Pancreas (tissue), 10 donors: ENCODE measurements around the gene PCYOX1L. TPM values are rescaled to one million over a fixed set of nuclear protein-coding genes. Genes with fewer than 3 reads are reported as not detected.

ENCODE experiments used
- ATAC-seq, 4 donors: fragments of 200-7000 bp; cut with Tn5 transposase; one replicate each; pipeline versions ENCODE4 v1.8.0 to v1.9.1; 2020; ENCODE audit warnings: mild to moderate bottlenecking in 4 of 4, moderate library complexity in 4 of 4
- DNase-seq, 6 donors: peaks; one replicate each; pipeline ENCODE4 v3.0.0-alpha.2; 2020
- FAIRE-seq: peaks from 2 replicates; lab custom pipeline; 2012; peaks lifted over from hg19 to GRCh38; lab: Jason Lieb, UNC
- H3K27ac ChIP-seq, 4 donors: fragments of 200-600 bp; sonication (generic); 1 replicate in 3 of 4; 2 replicates in 1 of 4; pipeline versions ENCODE4 v1.5.0 to v1.8.0; 2020
- H3K27me3 ChIP-seq, 4 donors: fragments of 200-600 bp; one replicate each; pipeline ENCODE4 v1.8.0; 2021
- H3K36me3 ChIP-seq, 3 donors: fragments of 200-600 bp; sonication (generic) in 1 of 3; one replicate each; pipeline versions ENCODE4 v1.5.0 to v1.8.0; 2020 to 2021
- H3K4me1 ChIP-seq, 3 donors: fragments of 200-600 bp; one replicate each; pipeline ENCODE4 v1.8.0; 2021
- H3K4me3 ChIP-seq, 4 donors: fragments of 200-600 bp; sonication (generic) in 2 of 4; one replicate each; pipeline versions ENCODE4 v1.5.0 to v1.8.0; 2020 to 2021
- H3K9me3 ChIP-seq, 4 donors: fragments of 200-600 bp; one replicate each; pipeline ENCODE4 v1.8.0; 2021
- WGBS, 2 donors: extraction: QIAGEN DNeasy Blood & Tissue Kit; methylation state at CpG; one replicate each; pipeline ENCODE4 v1.1.7; 2013; 5-methylcytosine and 5-hydroxymethylcytosine counted together
- intact Hi-C, 3 donors: fragments of 100-400 bp; cut with DNase I; formaldehyde crosslinking; loops; one replicate each; pipeline versions ENCODE4 v1.11.1 to v1.14.2; 2022
- polyA plus RNA-seq, 2 donors: library from polyadenylated mRNA; stranded (reverse); fragments of 200-250 nt; gene quantifications; one replicate each; pipeline ENCODE4 v1.2.3, GENCODE V29; 2013
- total RNA-seq, 6 donors: library from RNA; stranded (reverse); fragmentation: NEBNext Ultra II Directional in 4 of 6; extraction: Animal tissue kit (Norgen Biotek cat#: 25700) in 4 of 6; gene quantifications; one replicate each; pipeline versions ENCODE4 v1.2.1 to v1.2.4, GENCODE V29; 2021 to 2023
- TF ChIP-seq, protein P1 (sequence below), 4 donors: fragments of 200-600 bp; sonication (generic) in 3 of 4; IDR thresholded peaks; one replicate each; pipeline versions ENCODE4 v1.5.0 to v1.8.0; 2021; ENCODE audit warnings: antibody characterized with exemption in 4 of 4
- donor health status: healthy with polysubstance abuse.
- donor health status: DM: no; HTN: no; CAD: no; lungs with moderate emphysema.
- donor health status: DM: no; HTN: no; CAD: no.
- donor health status: control.
- donor health status: control.
- donor health status: Bipolar disorder and iron deficiency.
- donor health status: DM: yes; HTN: yes; CAD: no.
- donor health status: DM: no; HTN: no; CAD: no.
- donor health status: DM: no; HTN: no; CAD: no.
- donor health status: DM: yes; HTN: yes; CAD: no.

PCYOX1L gene
- total and polyA plus RNA-seq, 8 donors, result 2.1 to 11.5 (median 3.8) TPM

GRCh38 chr5:149414405-149415065 is 56.7 kb downstream of the PCYOX1L start:
- DNase-seq (no peak), FAIRE-seq (no peak), ATAC-seq (peak in 2 of 4 donors; percentile 19 to 40)
- 64 to 75% methylated on average over 7 of the region's 7 CpGs for WGBS, 2 donors
- no peak overlapping the region for H3K4me3 ChIP-seq
- H3K27me3 ChIP-seq, result no peaks in the 10 kb centered on the region
- H3K9me3 ChIP-seq, result no peaks in the 10 kb centered on the region
- intact Hi-C loops, result no loop called here
- no peaks in the 10 kb centered on the region for H3K4me1 ChIP-seq
- TF ChIP-seq, protein P1, sequence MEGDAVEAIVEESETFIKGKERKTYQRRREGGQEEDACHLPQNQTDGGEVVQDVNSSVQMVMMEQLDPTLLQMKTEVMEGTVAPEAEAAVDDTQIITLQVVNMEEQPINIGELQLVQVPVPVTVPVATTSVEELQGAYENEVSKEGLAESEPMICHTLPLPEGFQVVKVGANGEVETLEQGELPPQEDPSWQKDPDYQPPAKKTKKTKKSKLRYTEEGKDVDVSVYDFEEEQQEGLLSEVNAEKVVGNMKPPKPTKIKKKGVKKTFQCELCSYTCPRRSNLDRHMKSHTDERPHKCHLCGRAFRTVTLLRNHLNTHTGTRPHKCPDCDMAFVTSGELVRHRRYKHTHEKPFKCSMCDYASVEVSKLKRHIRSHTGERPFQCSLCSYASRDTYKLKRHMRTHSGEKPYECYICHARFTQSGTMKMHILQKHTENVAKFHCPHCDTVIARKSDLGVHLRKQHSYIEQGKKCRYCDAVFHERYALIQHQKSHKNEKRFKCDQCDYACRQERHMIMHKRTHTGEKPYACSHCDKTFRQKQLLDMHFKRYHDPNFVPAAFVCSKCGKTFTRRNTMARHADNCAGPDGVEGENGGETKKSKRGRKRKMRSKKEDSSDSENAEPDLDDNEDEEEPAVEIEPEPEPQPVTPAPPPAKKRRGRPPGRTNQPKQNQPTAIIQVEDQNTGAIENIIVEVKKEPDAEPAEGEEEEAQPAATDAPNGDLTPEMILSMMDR (IDR thresholded peaks at IDR 0.05), result no peak
- H3K27ac ChIP-seq, result peak overlapping the region in 1 of 4 donors; percentile 22
- H3K36me3 ChIP-seq, result no peaks in the 10 kb centered on the region

DNA sequence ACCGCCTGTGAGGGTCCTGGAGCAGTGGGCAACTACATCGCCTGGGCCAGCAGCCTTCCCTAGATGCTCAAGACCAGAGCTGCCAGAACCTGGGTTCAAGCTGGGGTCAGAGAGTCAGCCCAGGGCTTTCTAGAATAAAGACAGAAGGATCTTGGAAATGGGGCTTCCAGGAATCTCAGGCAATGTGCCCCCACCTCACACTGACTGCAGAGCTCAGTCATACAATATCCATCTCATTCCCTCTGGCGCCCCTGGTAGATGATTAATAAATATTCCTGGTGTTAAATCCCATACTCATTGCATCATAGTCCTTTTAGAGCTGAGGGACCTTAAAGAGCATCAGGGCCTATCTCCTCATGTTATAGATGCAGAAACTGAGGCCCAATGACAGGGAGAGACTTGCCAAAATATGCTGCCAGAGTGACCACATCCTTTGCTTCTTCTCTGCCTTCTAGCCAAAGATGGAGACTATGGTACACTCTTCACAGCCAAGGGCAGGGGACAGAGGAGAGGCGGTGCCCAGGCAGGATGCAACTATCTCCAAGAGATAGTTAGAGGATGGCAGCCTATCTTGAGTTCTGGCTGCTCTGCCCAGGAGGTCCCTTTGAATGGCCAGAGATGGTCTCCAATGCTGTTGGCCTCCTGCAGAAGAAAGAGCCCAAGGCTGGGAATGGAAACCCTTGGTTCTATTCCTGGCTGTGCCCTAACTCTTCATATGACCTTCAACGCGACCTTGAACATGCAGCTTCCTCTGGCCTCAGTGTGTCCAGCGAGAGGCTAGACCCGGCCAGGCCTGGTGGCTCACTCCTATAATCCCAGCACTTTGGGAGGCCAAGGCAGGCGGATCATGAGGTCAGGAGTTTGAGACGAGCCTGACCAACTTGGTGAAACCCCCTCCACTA is 57.5 kb downstream of the PCYOX1L start:
- H3K4me3 ChIP-seq, result no peak overlapping the region
- H3K4me1 ChIP-seq, result no peaks in the 10 kb centered on the region
- no peaks in the 10 kb centered on the region for H3K27me3 ChIP-seq
- TF ChIP-seq, protein P1 (IDR thresholded peaks at IDR 0.05), result no peak
- no peaks in the 10 kb centered on the region for H3K36me3 ChIP-seq
- FAIRE-seq (no peak), ATAC-seq (no peak), DNase-seq (no peak)
- WGBS, 2 donors, result 67 to 76% methylated on average over 10 of the region's 10 CpGs
- intact Hi-C loops, result no loop called here
- no peaks in the 10 kb centered on the region for H3K9me3 ChIP-seq
- no peak overlapping the region for H3K27ac ChIP-seq

DNA sequence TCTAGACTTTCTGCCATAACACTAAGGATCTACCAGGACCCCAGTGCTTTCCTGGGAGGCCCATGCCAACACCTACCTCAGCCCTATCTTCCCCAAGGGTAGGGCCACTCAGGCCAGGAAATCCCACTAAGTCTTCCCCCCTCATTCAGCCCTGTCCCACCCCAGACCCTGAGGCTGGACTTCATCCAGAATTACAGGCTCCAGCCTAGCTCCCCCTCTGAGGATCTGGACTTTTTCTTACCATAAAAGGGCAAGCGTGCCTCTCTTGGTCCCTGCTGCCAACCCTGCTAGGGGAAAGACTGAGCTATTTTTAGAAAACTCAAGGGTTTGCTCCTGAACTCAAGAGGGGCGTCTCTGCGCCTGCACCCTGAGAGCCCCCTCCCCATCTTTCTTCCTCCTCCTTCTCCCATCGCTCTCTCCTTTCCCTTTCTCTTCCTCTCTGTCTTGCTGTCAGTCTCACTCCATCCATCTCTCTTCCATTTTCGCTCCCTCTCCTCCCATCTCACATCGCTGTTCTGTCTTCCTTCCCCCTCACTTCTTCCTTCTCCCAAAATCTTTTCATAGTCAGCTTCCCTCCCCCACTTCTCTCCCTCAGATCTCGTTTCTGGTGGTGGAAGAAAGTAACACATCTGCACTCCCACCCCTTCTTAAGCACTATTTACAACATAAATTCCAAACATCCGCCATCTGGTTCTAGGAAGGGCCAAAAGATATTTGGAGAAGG is 59.3 kb downstream of the PCYOX1L start:
- no peak overlapping the region for H3K27ac ChIP-seq
- no peaks in the 10 kb centered on the region for H3K27me3 ChIP-seq
- H3K4me1 ChIP-seq, result no peaks in the 10 kb centered on the region
- 77% methylated on average over 8 of the region's 8 CpGs for WGBS, 2 donors
- FAIRE-seq (no peak), ATAC-seq (no peak), DNase-seq (no peak)
- H3K36me3 ChIP-seq, result no peaks in the 10 kb centered on the region
- intact Hi-C loops, result no loop called here
- TF ChIP-seq, protein P1 (IDR thresholded peaks at IDR 0.05), result no peak
- H3K4me3 ChIP-seq, result no peak overlapping the region
- H3K9me3 ChIP-seq, result no peaks in the 10 kb centered on the region

DNA sequence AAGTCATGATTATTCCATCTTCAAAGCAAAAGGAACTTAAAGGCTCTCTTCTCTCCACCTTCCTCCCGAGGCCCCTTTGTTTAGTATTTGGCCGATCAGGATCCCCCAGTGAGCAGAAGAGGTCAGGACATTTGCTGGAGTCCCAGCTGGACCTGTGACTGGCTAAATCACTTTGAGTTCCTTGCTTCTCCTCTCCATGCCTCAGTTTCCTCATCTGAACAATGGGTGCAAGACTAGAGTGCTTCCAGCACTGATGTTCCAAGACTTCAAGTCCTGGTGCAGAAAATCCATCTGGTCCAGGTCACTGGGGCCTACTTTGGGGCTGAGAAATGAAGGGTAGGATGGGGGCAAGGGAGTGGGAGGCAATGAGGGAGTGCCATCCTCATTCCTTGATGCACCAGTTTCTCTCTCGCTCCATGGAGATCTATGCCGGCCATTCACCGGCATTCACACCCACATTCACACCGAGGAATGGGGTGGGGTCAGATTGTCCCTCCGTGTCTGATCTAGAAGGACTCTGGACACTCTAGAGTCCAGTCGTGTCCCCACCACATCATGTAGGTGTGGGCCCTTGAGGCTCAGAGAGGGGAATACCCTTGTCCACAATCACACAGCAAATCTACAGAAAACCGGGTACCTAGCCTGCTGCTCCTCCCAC is 60.0 kb downstream of the PCYOX1L start:
- Histone ChIP-seq H3K27me3 (no peaks in the 10 kb centered on the region), H3K4me1 (no peaks in the 10 kb centered on the region), H3K9me3 (no peaks in the 10 kb centered on the region), H3K4me3 (no peak overlapping the region), H3K36me3 (no peaks in the 10 kb centered on the region), H3K27ac (no peak overlapping the region)
- ATAC-seq, result no peak
- 77 to 80% methylated on average over 9 of the region's 9 CpGs for WGBS, 2 donors
- intact Hi-C loops, result no loop called here
- DNase-seq, result no peak
- TF ChIP-seq, protein P1 (IDR thresholded peaks at IDR 0.05), result no peak
- FAIRE-seq, result no peak
